ENCODE measurements around the gene ACE2. TPM values are rescaled to one million over a fixed set of nuclear protein-coding genes. Genes with fewer than 3 reads are reported as not detected.

The ACE2 gene
- total and polyA plus RNA-seq, 2 donors from 2014 or later = 5.5 to 32.4 TPM

DNA sequence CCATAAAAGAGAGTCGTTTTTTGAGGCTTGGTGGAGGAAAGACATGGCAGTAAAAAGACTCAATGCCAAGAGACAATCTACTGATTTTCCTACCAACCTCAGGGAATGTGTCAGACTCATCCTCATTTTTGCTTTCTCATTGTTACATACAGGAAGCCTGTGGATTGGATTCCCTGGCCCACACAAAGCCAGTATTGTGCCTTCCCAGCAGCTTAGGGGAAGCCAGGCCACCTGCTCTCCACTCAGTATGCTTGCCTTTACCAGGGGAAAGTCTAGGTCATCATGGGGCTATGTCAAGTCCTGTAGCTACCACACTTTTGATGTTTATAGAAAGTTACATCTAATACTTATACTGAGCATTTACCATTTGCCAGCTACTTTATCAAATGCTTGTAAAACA, 89.2 kb downstream of the ACE2 start:
- Histone ChIP-seq H3K4me1 (ENCODE audit: control insufficient read depth in 2 of 3, insufficient read depth in 2 of 3, low read depth in 1 of 3, low read length in 3 of 3) (no peaks in the 10 kb centered on the region), H3K36me3 (ENCODE audit: control insufficient read depth in 2 of 3, insufficient read depth in 3 of 3, low read length in 3 of 3) (no peaks in the 10 kb centered on the region), H3K27me3 (ENCODE audit: control insufficient read depth, insufficient read depth, low read length) (peaks cover 9% of the 10 kb centered on the region), H3K9me3 (ENCODE audit: control insufficient read depth in 2 of 3, insufficient read depth in 1 of 3, low read length in 3 of 3) (no peaks in the 10 kb centered on the region), H3K27ac (ENCODE audit: low read depth in 2 of 2, low read length in 2 of 2) (no peak overlapping the region), H3K9ac (ENCODE audit: low read length in 3 of 3) (no peak overlapping the region), H3K4me3 (ENCODE audit: low read length in 3 of 3) (no peak overlapping the region)
- TF ChIP-seq, protein P1, sequence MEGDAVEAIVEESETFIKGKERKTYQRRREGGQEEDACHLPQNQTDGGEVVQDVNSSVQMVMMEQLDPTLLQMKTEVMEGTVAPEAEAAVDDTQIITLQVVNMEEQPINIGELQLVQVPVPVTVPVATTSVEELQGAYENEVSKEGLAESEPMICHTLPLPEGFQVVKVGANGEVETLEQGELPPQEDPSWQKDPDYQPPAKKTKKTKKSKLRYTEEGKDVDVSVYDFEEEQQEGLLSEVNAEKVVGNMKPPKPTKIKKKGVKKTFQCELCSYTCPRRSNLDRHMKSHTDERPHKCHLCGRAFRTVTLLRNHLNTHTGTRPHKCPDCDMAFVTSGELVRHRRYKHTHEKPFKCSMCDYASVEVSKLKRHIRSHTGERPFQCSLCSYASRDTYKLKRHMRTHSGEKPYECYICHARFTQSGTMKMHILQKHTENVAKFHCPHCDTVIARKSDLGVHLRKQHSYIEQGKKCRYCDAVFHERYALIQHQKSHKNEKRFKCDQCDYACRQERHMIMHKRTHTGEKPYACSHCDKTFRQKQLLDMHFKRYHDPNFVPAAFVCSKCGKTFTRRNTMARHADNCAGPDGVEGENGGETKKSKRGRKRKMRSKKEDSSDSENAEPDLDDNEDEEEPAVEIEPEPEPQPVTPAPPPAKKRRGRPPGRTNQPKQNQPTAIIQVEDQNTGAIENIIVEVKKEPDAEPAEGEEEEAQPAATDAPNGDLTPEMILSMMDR (IDR thresholded peaks at IDR 0.05; ENCODE audit: borderline replicate concordance, extremely low read depth, insufficient read depth) = no peak
- intact Hi-C loops (cut with DNase I) = no loop called here
- DNase-seq (no peak), FAIRE-seq (no peak)

Other genes with a start within 250 kb of the ACE2 start
- gene VEGFD, start 216.5 kb downstream of the ACE2 start, total RNA-seq = 1.5 TPM
- 1.2 TPM for gene VEGFD, start 216.5 kb downstream of the ACE2 start, polyA plus RNA-seq (ENCODE audit: insufficient read depth, low read depth, low replicate concordance)
- 7.0 TPM for gene PIR, start 107.6 kb downstream of the ACE2 start, total RNA-seq
- gene PIR, start 107.6 kb downstream of the ACE2 start, polyA plus RNA-seq (ENCODE audit: insufficient read depth, low read depth, low replicate concordance) = 36.5 TPM
- 1.4 TPM for gene BMX, start 100.2 kb downstream of the ACE2 start, total RNA-seq
- not detected for gene BMX, start 100.2 kb downstream of the ACE2 start, polyA plus RNA-seq (ENCODE audit: insufficient read depth, low read depth, low replicate concordance)
- 30.7 TPM for gene CLTRN, start 63.8 kb upstream of the ACE2 start, total RNA-seq
- 129 TPM for gene CLTRN, start 63.8 kb upstream of the ACE2 start, polyA plus RNA-seq (ENCODE audit: insufficient read depth, low read depth, low replicate concordance)
- gene CA5B, start 137.3 kb upstream of the ACE2 start, total RNA-seq = 18.2 TPM
- gene CA5B, start 137.3 kb upstream of the ACE2 start, polyA plus RNA-seq (ENCODE audit: insufficient read depth, low read depth, low replicate concordance) = 1.9 TPM
- 15.6 TPM for gene ZRSR2, start 189.5 kb upstream of the ACE2 start, total RNA-seq
- 12.8 TPM for gene ZRSR2, start 189.5 kb upstream of the ACE2 start, polyA plus RNA-seq (ENCODE audit: insufficient read depth, low read depth, low replicate concordance)